Heart left ventricle (tissue), 16 donors: ENCODE measurements around the gene RPS6KA4. TPM values are rescaled to one million over a fixed set of nuclear protein-coding genes. Genes with fewer than 3 reads are reported as not detected.

ENCODE experiments used
- ATAC-seq, 4 donors: fragments of 200-7000 bp; cut with Tn5 transposase; one replicate each; pipeline ENCODE4 v1.9.1; 2020 to 2022; ENCODE audit warnings: moderate library complexity in 4 of 4, mild to moderate bottlenecking in 3 of 4, moderate number of reproducible peaks in 1 of 4
- DNase-seq, 5 donors: peaks; one replicate each; pipeline ENCODE4 v3.0.0-alpha.2; 2020
- H3K27ac ChIP-seq, 12 donors: fragments of 200-600 bp; sonication (generic) in 4 of 12; one replicate each; pipeline versions ENCODE4 v1.5.0 to v1.8.0; 2016 to 2022; ENCODE audit warnings: mild to moderate bottlenecking in 2 of 12
- H3K27me3 ChIP-seq, 9 donors: fragments of 200-600 bp; sonication (generic) in 2 of 9; one replicate each; pipeline versions ENCODE4 v1.5.1 to v1.8.0; 2016 to 2022; ENCODE audit warnings: mild to moderate bottlenecking in 3 of 9
- H3K36me3 ChIP-seq, 9 donors: fragments of 200-600 bp; sonication (generic) in 2 of 9; one replicate each; pipeline versions ENCODE4 v1.5.0 to v1.8.0; 2018 to 2022; ENCODE audit warnings: mild to moderate bottlenecking in 2 of 9
- H3K4me1 ChIP-seq, 12 donors: fragments of 200-600 bp; sonication (generic) in 4 of 12; one replicate each; pipeline versions ENCODE4 v1.5.0 to v1.8.0; 2016 to 2022; ENCODE audit warnings: mild to moderate bottlenecking in 3 of 12
- H3K4me3 ChIP-seq, 12 donors: fragments of 200-600 bp; sonication (generic) in 4 of 12; one replicate each; pipeline versions ENCODE4 v1.5.0 to v1.8.0; 2017 to 2022; ENCODE audit warnings: mild to moderate bottlenecking in 9 of 12, moderate library complexity in 4 of 12
- H3K9me3 ChIP-seq, 12 donors: fragments of 200-600 bp; sonication (generic) in 4 of 12; one replicate each; pipeline versions ENCODE4 v1.5.0 to v1.8.0; 2016 to 2022; ENCODE audit warnings: mild to moderate bottlenecking in 1 of 12
- CTCF ChIP-seq, 12 donors: fragments of 200-600 bp; sonication (generic) in 4 of 12; IDR thresholded peaks; one replicate each; pipeline versions ENCODE4 v1.5.0 to v1.8.0; 2018 to 2022; ENCODE audit warnings: antibody characterized with exemption in 12 of 12, mild to moderate bottlenecking in 5 of 12
- POLR2A ChIP-seq, 2 donors: fragments of 450-650 bp; IDR thresholded peaks; one replicate each; pipeline ENCODE4 v1.6.1; 2017; ENCODE audit warnings: antibody characterized with exemption in 2 of 2, mild to moderate bottlenecking in 2 of 2, moderate library complexity in 2 of 2
- WGBS, 4 donors: extraction: QIAGEN DNeasy Blood & Tissue Kit in 2 of 4; methylation state at CpG; one replicate each; pipeline versions ENCODE4 v1.1.5 to v1.1.7; 2013 to 2018; 5-methylcytosine and 5-hydroxymethylcytosine counted together
- intact Hi-C, 10 donors: fragments of 100-400 bp; cut with DNase I; formaldehyde crosslinking; loops; one replicate each; pipeline versions ENCODE4 v1.11.1 to v1.14.2; 2022
- polyA plus RNA-seq, 2 donors: library from polyadenylated mRNA; stranded (reverse); fragments of 200-250 nt; gene quantifications; one replicate each; pipeline ENCODE4 v1.2.3, GENCODE V29; 2013
- total RNA-seq, 9 donors: library from RNA; depleted of rRNA in 2 of 9; stranded (reverse); fragments of >200 nt in 2 of 9; fragmentation: NEBNext Ultra II Directional in 3 of 9; extraction: Animal tissue kit (Norgen Biotek cat#: 25700) in 3 of 9; gene quantifications; one replicate each; pipeline versions ENCODE4 v1.1.0 to v1.2.4, GENCODE V29; 2016 to 2023
- donor health status: ischemic (EF 13 %, LVEDD 7.1; RV severe dilation, severe dysfunction).
- donor health status: healthy with polysubstance abuse.
- donor health status: DM: no; HTN: yes; CAD: no.
- donor health status: DM: no; HTN: no; CAD: no.
- donor health status: ischemic (EF 25% LVEDD 6.9; RV normal size, moderate dysfunction).
- donor health status: ischemic (EF 25% LVEDD 5.7; RV mildly dilated, moderate dysfunction).
- donor health status: healthy.
- donor health status: DM: yes; HTN: yes; CAD: no.
- donor health status: ischemic (EF 35%, LVEDD 5.7; RV mildly dilated, moderate dysfunction).
- donor health status: nonischemic (EF 11% LVEDD 7.7; RV severe dilation, severe dysfunction).
- donor health status: DM: yes; HTN: yes; CAD: no.
- donor health status: PGD.
- donor health status: ischemic (EF 29% LVEDD 5.4; RV normal size, mild dysfunction).
- donor health status: nonischemic (EF 23%, LVEDD 6.1; RV moderate dilation, normal function).

Gene RPS6KA4
- total and polyA plus RNA-seq, 11 donors = 12.8 to 32.5 (median 18.3) TPM

GRCh38 chr11:64334764-64335735 is 23.9 kb upstream of the RPS6KA4 start:
- TF ChIP-seq POLR2A (IDR thresholded peaks at IDR 0.05) (no peak), CTCF (IDR thresholded peaks at IDR 0.05) (no peak)
- peaks cover 0 to 44% (median 6%) of the 10 kb centered on the region in 12 donors for H3K4me1 ChIP-seq
- H3K27ac ChIP-seq = no peak overlapping the region
- H3K27me3 ChIP-seq = peaks cover 0 to under 1% (median 0%) of the 10 kb centered on the region in 9 donors
- no peaks in the 10 kb centered on the region for H3K36me3 ChIP-seq
- intact Hi-C loops = no loop called here
- DNase-seq = peak in 2 of 5 donors; percentile 48 to 81
- 58 to 60% (median 59%) methylated on average over 13 of the region's 13 CpGs for WGBS, 4 donors
- ATAC-seq = peak in 3 of 4 donors; percentile 63 to 91 (median 89)
- no peaks in the 10 kb centered on the region for H3K9me3 ChIP-seq
- no peak overlapping the region for H3K4me3 ChIP-seq

- peaks cover 0 to 48% (median 6%) of the 10 kb centered on the region in 12 donors for H3K4me1 ChIP-seq
- H3K27me3 ChIP-seq = peaks cover 0 to 15% (median 0%) of the 10 kb centered on the region in 9 donors
- WGBS, 4 donors = 66 to 80% (median 74%) methylated on average over 8 of the region's 8 CpGs
- DNase-seq (no peak), ATAC-seq (no peak)
- intact Hi-C loops = no loop called here
- no peak overlapping the region for H3K4me3 ChIP-seq
- H3K27ac ChIP-seq = no peak overlapping the region
- no peaks in the 10 kb centered on the region for H3K36me3 ChIP-seq
- TF ChIP-seq POLR2A (IDR thresholded peaks at IDR 0.05) (no peak), CTCF (IDR thresholded peaks at IDR 0.05) (no peak)
- no peaks in the 10 kb centered on the region for H3K9me3 ChIP-seq
Measured at GRCh38 chr11:64337538-64338249, 21.3 kb upstream of the RPS6KA4 start.

- 80 to 91% (median 86%) methylated on average over 8 of the region's 8 CpGs for WGBS, 4 donors
- peak overlapping the region in 1 of 12 donors; percentile 72 for H3K27ac ChIP-seq
- TF ChIP-seq CTCF (IDR thresholded peaks at IDR 0.05) (no peak), POLR2A (IDR thresholded peaks at IDR 0.05) (no peak)
- peaks cover 0 to 48% (median 8%) of the 10 kb centered on the region in 12 donors for H3K4me1 ChIP-seq
- ATAC-seq (no peak), DNase-seq (no peak)
- H3K27me3 ChIP-seq = peaks cover 0 to 15% (median 0%) of the 10 kb centered on the region in 9 donors
- peaks cover 0 to 1% (median 0%) of the 10 kb centered on the region in 9 donors for H3K36me3 ChIP-seq
- intact Hi-C loops = no loop called here
- no peak overlapping the region for H3K4me3 ChIP-seq
- no peaks in the 10 kb centered on the region for H3K9me3 ChIP-seq
Measured at GRCh38 chr11:64338716-64339115, 20.2 kb upstream of the RPS6KA4 start.

- peak overlapping the region in 1 of 12 donors; percentile 54 for H3K4me3 ChIP-seq
- ATAC-seq = no peak
Measured at GRCh38 chr11:64339286-64339685, 19.7 kb upstream of the RPS6KA4 start.

More at GRCh38 chr11:64339286-64339685, 19.7 kb upstream of the RPS6KA4 start:
- Histone ChIP-seq H3K4me1 (peaks cover 0 to 48% (median 8%) of the 10 kb centered on the region in 12 donors), H3K27me3 (peaks cover 0 to 15% (median 0%) of the 10 kb centered on the region in 9 donors), H3K36me3 (peaks cover 0 to 7% (median 0%) of the 10 kb centered on the region in 9 donors), H3K27ac (peak overlapping the region in 1 of 12 donors; percentile 72), H3K9me3 (no peaks in the 10 kb centered on the region)
- intact Hi-C loops = no loop called here
- DNase-seq = no peak
- 67 to 79% (median 68%) methylated on average over 4 of the region's 4 CpGs for WGBS, 4 donors
- TF ChIP-seq CTCF (IDR thresholded peaks at IDR 0.05) = no peak
- no peak for TF ChIP-seq POLR2A (IDR thresholded peaks at IDR 0.05)
